Sigmoid colon (tissue), 4 donors: ENCODE results near the gene TP53I11.

Experiments used
- CTCF ChIP-seq, 4 experiments: fragments of 450-650 bp in 3 of 4; fragments of 200-600 bp in 1 of 4; IDR thresholded peaks; one replicate each; pipeline ENCODE4 v1.5.1; 2016 to 2019; ENCODE audit warnings: antibody characterized with exemption in 4 of 4, mild to moderate bottlenecking in 3 of 4, moderate library complexity in 2 of 4
- POLR2AphosphoS5 ChIP-seq, 4 donors: sonication (generic); formaldehyde crosslinking; IDR thresholded peaks; one replicate each; pipeline ENCODE4 v1.6.1; 2017; ENCODE audit warnings: antibody characterized with exemption in 4 of 4

GRCh38 chr11:44901786-44902185 is 48.9 kb downstream of the TP53I11 start:
- TF ChIP-seq CTCF (IDR thresholded peaks at IDR 0.05) (no peak), POLR2AphosphoS5 (IDR thresholded peaks at IDR 0.05) (no peak)
